SK-N-SH (cell line): ENCODE data around the gene TRIM51.

Source experiments
- EP300 ChIP-seq, 2 experiments: IDR thresholded peaks; 2 replicates each; pipeline versions ENCODE4 v1.4.0 to v1.6.1; 2012; ENCODE audit warnings: borderline replicate concordance in 1 of 2, low read depth in 1 of 2, low read length in 1 of 2
- NFIC ChIP-seq: IDR thresholded peaks from 2 replicates; pipeline ENCODE4 v1.4.0; 2012; ENCODE audit warnings: borderline replicate concordance
- POLR2AphosphoS5 ChIP-seq: IDR thresholded peaks from 2 replicates; pipeline ENCODE4 v1.6.1; 2012; ENCODE audit warnings: low read depth, low read length
- RXRA ChIP-seq: IDR thresholded peaks from 2 replicates; pipeline ENCODE4 v1.4.0; 2012; ENCODE audit warnings: low read depth, mild to moderate bottlenecking, borderline replicate concordance
- SMC3 ChIP-seq: IDR thresholded peaks from 2 replicates; pipeline ENCODE4 v1.6.1; 2012; ENCODE audit warnings: low read depth, low read length, improper control_type of control experiment
- TF ChIP-seq, protein P1 (sequence below): IDR thresholded peaks from 2 replicates; pipeline ENCODE4 v1.6.1; 2012; ENCODE audit warnings: mild to moderate bottlenecking, low read depth, low read length, moderate library complexity
- TF ChIP-seq, protein P2 (sequence below): fragments of 200-600 bp; sonication (generic); IDR thresholded peaks from 2 replicates; pipeline ENCODE4 v1.6.1; 2017; ENCODE audit warnings: antibody characterized with exemption, mild to moderate bottlenecking, moderate library complexity

DNA sequence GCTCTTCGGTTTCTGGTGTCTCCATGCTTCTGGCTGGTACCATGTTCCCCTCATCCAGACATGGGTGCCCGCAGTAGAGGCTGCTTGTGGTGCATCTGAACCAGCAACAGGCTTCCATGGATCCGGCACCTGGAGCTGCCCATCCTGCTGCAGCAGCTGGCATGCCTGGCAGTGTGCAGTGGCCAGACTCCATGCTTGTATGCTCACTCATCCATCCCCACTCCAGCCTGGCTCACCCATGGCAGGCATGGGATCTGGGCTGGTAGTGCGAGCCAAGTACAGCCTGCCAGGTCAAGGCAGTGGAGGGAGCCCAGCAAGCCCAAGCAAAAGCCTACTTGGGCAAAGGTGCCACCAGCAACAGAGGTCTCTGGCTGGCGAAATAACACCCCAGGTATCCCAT is 37.4 kb downstream of the TRIM51 start:
- TF ChIP-seq RXRA (no peak), EP300 (IDR thresholded peaks at IDR 0.05; ENCODE audit: borderline replicate concordance in 1 of 2, low read depth in 1 of 2, low read length in 1 of 2) (no peak), NFIC (no peak), SMC3 (no peak), POLR2AphosphoS5 (no peak)
- TF ChIP-seq, protein P1, sequence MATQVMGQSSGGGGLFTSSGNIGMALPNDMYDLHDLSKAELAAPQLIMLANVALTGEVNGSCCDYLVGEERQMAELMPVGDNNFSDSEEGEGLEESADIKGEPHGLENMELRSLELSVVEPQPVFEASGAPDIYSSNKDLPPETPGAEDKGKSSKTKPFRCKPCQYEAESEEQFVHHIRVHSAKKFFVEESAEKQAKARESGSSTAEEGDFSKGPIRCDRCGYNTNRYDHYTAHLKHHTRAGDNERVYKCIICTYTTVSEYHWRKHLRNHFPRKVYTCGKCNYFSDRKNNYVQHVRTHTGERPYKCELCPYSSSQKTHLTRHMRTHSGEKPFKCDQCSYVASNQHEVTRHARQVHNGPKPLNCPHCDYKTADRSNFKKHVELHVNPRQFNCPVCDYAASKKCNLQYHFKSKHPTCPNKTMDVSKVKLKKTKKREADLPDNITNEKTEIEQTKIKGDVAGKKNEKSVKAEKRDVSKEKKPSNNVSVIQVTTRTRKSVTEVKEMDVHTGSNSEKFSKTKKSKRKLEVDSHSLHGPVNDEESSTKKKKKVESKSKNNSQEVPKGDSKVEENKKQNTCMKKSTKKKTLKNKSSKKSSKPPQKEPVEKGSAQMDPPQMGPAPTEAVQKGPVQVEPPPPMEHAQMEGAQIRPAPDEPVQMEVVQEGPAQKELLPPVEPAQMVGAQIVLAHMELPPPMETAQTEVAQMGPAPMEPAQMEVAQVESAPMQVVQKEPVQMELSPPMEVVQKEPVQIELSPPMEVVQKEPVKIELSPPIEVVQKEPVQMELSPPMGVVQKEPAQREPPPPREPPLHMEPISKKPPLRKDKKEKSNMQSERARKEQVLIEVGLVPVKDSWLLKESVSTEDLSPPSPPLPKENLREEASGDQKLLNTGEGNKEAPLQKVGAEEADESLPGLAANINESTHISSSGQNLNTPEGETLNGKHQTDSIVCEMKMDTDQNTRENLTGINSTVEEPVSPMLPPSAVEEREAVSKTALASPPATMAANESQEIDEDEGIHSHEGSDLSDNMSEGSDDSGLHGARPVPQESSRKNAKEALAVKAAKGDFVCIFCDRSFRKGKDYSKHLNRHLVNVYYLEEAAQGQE: no peak
- TF ChIP-seq, protein P2, sequence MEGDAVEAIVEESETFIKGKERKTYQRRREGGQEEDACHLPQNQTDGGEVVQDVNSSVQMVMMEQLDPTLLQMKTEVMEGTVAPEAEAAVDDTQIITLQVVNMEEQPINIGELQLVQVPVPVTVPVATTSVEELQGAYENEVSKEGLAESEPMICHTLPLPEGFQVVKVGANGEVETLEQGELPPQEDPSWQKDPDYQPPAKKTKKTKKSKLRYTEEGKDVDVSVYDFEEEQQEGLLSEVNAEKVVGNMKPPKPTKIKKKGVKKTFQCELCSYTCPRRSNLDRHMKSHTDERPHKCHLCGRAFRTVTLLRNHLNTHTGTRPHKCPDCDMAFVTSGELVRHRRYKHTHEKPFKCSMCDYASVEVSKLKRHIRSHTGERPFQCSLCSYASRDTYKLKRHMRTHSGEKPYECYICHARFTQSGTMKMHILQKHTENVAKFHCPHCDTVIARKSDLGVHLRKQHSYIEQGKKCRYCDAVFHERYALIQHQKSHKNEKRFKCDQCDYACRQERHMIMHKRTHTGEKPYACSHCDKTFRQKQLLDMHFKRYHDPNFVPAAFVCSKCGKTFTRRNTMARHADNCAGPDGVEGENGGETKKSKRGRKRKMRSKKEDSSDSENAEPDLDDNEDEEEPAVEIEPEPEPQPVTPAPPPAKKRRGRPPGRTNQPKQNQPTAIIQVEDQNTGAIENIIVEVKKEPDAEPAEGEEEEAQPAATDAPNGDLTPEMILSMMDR: no peak
